EL (cell line): ENCODE results near the gene POLR1A.

Experiments used
- DNase-seq: peaks from one replicate; pipeline ENCODE4 v3.0.0-alpha.2; 2016

POLR1A gene

GRCh38 chr2:86036669-86037138 is 69.0 kb downstream of the POLR1A start:
- no peak for DNase-seq

- peak; percentile 80 for DNase-seq
Measured at GRCh38 chr2:86035883-86036668, 69.6 kb downstream of the POLR1A start.

GRCh38 chr2:86035376-86035882 is 70.3 kb downstream of the POLR1A start:
- DNase-seq: no peak

GRCh38 chr2:86033751-86034692 is 71.7 kb downstream of the POLR1A start:
- no peak for DNase-seq

- no peak for DNase-seq
Measured at GRCh38 chr2:86032861-86033595, 72.7 kb downstream of the POLR1A start.

- DNase-seq: no peak
Measured at GRCh38 chr2:86031606-86032005, 74.1 kb downstream of the POLR1A start.

- DNase-seq: no peak
Measured at GRCh38 chr2:86031151-86031550, 74.5 kb downstream of the POLR1A start.

- DNase-seq: no peak
Measured at GRCh38 chr2:86029873-86030272, 75.8 kb downstream of the POLR1A start.

- DNase-seq: no peak
Measured at GRCh38 chr2:86028766-86029381, 76.8 kb downstream of the POLR1A start.

GRCh38 chr2:86027922-86028765 is 77.5 kb downstream of the POLR1A start:
- no peak for DNase-seq

- no peak for DNase-seq
Measured at GRCh38 chr2:86027196-86027921, 78.3 kb downstream of the POLR1A start.

- DNase-seq: no peak
Measured at GRCh38 chr2:86026744-86027065, 79.0 kb downstream of the POLR1A start.

- DNase-seq: no peak
Measured at GRCh38 chr2:86025976-86026743, 79.5 kb downstream of the POLR1A start.

GRCh38 chr2:86025229-86025820 is 80.4 kb downstream of the POLR1A start:
- no peak for DNase-seq

GRCh38 chr2:86023366-86023712 is 82.3 kb downstream of the POLR1A start:
- no peak for DNase-seq

GRCh38 chr2:86022661-86023365 is 82.9 kb downstream of the POLR1A start:
- DNase-seq: no peak

- DNase-seq: no peak
Measured at GRCh38 chr2:86021396-86022378, 84.0 kb downstream of the POLR1A start.

- DNase-seq: no peak
Measured at GRCh38 chr2:86020984-86021383, 84.7 kb downstream of the POLR1A start.
